GM12878 (cell line): ENCODE data around the gene MTNR1A. TPM values are rescaled to one million over a fixed set of nuclear protein-coding genes. Genes with fewer than 3 reads are reported as not detected.

ENCODE experiments used
- ATAC-seq: fragments of 200-7000 bp; cut with Tn5 transposase; 3 replicates; pipeline ENCODE4 v1.9.1; 2020; ENCODE audit warnings: mild to moderate bottlenecking, moderate library complexity
- BruUV-seq: library from RNA; stranded (reverse); fragments of 400-500 nt; replicated peaks from 2 replicates; lab custom pipeline; 2021; lab: Mats Ljungman, UMichigan
- CTCF ChIA-PET: fragments of 300-600 bp; sonication (Branson Sonifier 250); formaldehyde crosslinking; extraction: SDS; loops from one replicate; lab custom pipeline; 2021; ENCODE audit warnings: inconsistent platforms; lab: Yijun Ruan, JAX
- POLR2A ChIA-PET: fragments of 350-600 bp; formaldehyde crosslinking; extraction: SDS; loops from one replicate; lab custom pipeline; 2021; ENCODE audit warnings: inconsistent platforms; lab: Charles Lee
- RAD21 ChIA-PET: fragments of 300-600 bp; sonication (Branson Sonifier 250); formaldehyde crosslinking; loops from one replicate; lab custom pipeline; 2023; ENCODE audit warnings: antibody characterized with exemption; ENCODE audit not compliant: unreplicated experiment; lab: Charles Lee
- SMC1A ChIA-PET: fragments of 300-600 bp; sonication (Branson Sonifier 250); formaldehyde crosslinking; loops from one replicate; lab custom pipeline; 2023; ENCODE audit not compliant: unreplicated experiment, uncharacterized antibody; lab: Charles Lee
- DNase-seq: peaks from one replicate; pipeline ENCODE4 v3.0.0-alpha.2; 2011; ENCODE audit warnings: low read depth, low spot score
- FAIRE-seq: peaks from 3 replicates; lab custom pipeline; 2011; peaks lifted over from hg19 to GRCh38; lab: Jason Lieb, UNC
- H2AFZ ChIP-seq: 2 replicates; pipeline ENCODE4 v1.6.0; 2011; ENCODE audit warnings: low read depth, low read length, control low read depth; ENCODE audit not compliant: control insufficient read depth
- H3K27ac ChIP-seq: 2 replicates; pipeline ENCODE4 v1.5.1; 2011; ENCODE audit warnings: control low read depth; ENCODE audit not compliant: control insufficient read depth, insufficient read depth
- H3K27me3 ChIP-seq, 2 experiments: replicated peaks in 1 of 2; 2 replicates each; pipeline versions ENCODE4 v1.6.0 to v1.6.1; 2011; ENCODE audit warnings: low read length in 1 of 2; ENCODE audit not compliant: control insufficient read depth in 2 of 2, insufficient read depth in 2 of 2
- H3K36me3 ChIP-seq, 2 experiments: 2 replicates each; pipeline ENCODE4 v1.5.1; 2011; ENCODE audit warnings: low read length in 1 of 2; ENCODE audit not compliant: control insufficient read depth in 2 of 2, insufficient read depth in 2 of 2
- H3K4me1 ChIP-seq: 2 replicates; pipeline ENCODE4 v1.6.1; 2011; ENCODE audit warnings: mild to moderate bottlenecking, low read length, moderate library complexity, mixed read lengths; ENCODE audit not compliant: control insufficient read depth, insufficient read depth
- H3K4me2 ChIP-seq: 2 replicates; pipeline ENCODE4 v1.6.0; 2011; ENCODE audit warnings: control low read depth; ENCODE audit not compliant: control insufficient read depth, insufficient read depth
- H3K4me3 ChIP-seq: fragments of 200-600 bp; sonication (generic); 2 replicates; pipeline ENCODE4 v1.5.1; 2016
- H3K79me2 ChIP-seq: 2 replicates; pipeline ENCODE4 v1.6.0; 2011; ENCODE audit warnings: low read length; ENCODE audit not compliant: control insufficient read depth, insufficient read depth
- H3K9ac ChIP-seq: 2 replicates; pipeline ENCODE4 v1.8.0; 2011; ENCODE audit warnings: low read length, control low read depth, mixed read lengths; ENCODE audit not compliant: control insufficient read depth, insufficient read depth
- H3K9me3 ChIP-seq: replicated peaks from 3 replicates; pipeline ENCODE4 v1.5.1; 2011; ENCODE audit warnings: mild to moderate bottlenecking, low read length; ENCODE audit not compliant: control insufficient read depth, insufficient read depth
- H4K20me1 ChIP-seq: 2 replicates; pipeline ENCODE4 v1.6.0; 2011; ENCODE audit not compliant: control insufficient read depth, insufficient read depth
- ASH2L ChIP-seq: fragments of 300-600, 200-600 bp; sonication (generic); IDR thresholded peaks from 2 replicates; pipeline ENCODE4 v1.6.1; 2017; ENCODE audit warnings: low read depth, mild to moderate bottlenecking, borderline replicate concordance
- BCL11A ChIP-seq: IDR thresholded peaks from 2 replicates; pipeline ENCODE4 v1.6.1; 2011; ENCODE audit warnings: low read depth, low read length
- CEBPB ChIP-seq, 2 experiments: fragments of 150-350 bp in 1 of 2; IDR thresholded peaks; 2 replicates each; pipeline ENCODE4 v1.6.1; 2012 to 2014; ENCODE audit warnings: low read depth in 2 of 2, low read length in 2 of 2, borderline replicate concordance in 1 of 2, inconsistent platforms in 1 of 2
- E4F1 ChIP-seq: fragments of 450-650 bp; IDR thresholded peaks from 2 replicates; pipeline ENCODE4 v1.6.1; 2018; ENCODE audit warnings: borderline replicate concordance, mild to moderate bottlenecking; ENCODE audit not compliant: partially characterized antibody
- EGR1 ChIP-seq, 2 experiments: IDR thresholded peaks; 1 replicate in 1 of 2; 2 replicates in 1 of 2; pipeline ENCODE4 v1.6.1; 2011 to 2012; ENCODE audit warnings: low read depth in 2 of 2, low read length in 2 of 2, borderline replicate concordance in 1 of 2, mild to moderate bottlenecking in 1 of 2, moderate library complexity in 1 of 2
- EP300 ChIP-seq, 2 experiments: fragments of 150-350 bp in 1 of 2; IDR thresholded peaks; 2 replicates each; pipeline ENCODE4 v1.6.1; 2011 to 2012; ENCODE audit warnings: low read depth in 2 of 2, low read length in 2 of 2, borderline replicate concordance in 1 of 2, improper control_type of control experiment in 1 of 2, inconsistent platforms in 1 of 2; ENCODE audit not compliant: control insufficient read depth in 1 of 2
- IKZF1 ChIP-seq: fragments of 450-650 bp; conservative IDR thresholded peaks from 2 replicates; pipeline ENCODE4 v1.6.1; 2017; ENCODE audit warnings: antibody characterized with exemption, mild to moderate bottlenecking
- IRF5 ChIP-seq: fragments of 450-650 bp; IDR thresholded peaks from 2 replicates; pipeline ENCODE4 v1.6.1; 2017; ENCODE audit warnings: borderline replicate concordance
- JUNB ChIP-seq: IDR thresholded peaks from 2 replicates; pipeline ENCODE4 v1.6.1; 2016; ENCODE audit warnings: antibody characterized with exemption, mild to moderate bottlenecking
- MYB ChIP-seq: fragments of 150-350 bp; IDR thresholded peaks from 2 replicates; pipeline ENCODE4 v1.6.1; 2014; ENCODE audit warnings: mild to moderate bottlenecking, low read depth, low read length, borderline replicate concordance
- POLR2AphosphoS2 ChIP-seq: IDR thresholded peaks from 2 replicates; pipeline ENCODE4 v1.6.1; 2011; ENCODE audit warnings: low read depth, mild to moderate bottlenecking, low read length, improper control_type of control experiment, moderate library complexity
- SMAD5 ChIP-seq: IDR thresholded peaks from 2 replicates; pipeline ENCODE4 v1.6.1; 2016; ENCODE audit warnings: antibody characterized with exemption, low read depth
- SMC3 ChIP-seq: IDR thresholded peaks from 2 replicates; pipeline ENCODE4 v1.6.1; 2011; ENCODE audit warnings: low read length, improper control_type of control experiment, borderline replicate concordance
- STAT1 ChIP-seq: fragments of 450-650 bp; conservative IDR thresholded peaks from 2 replicates; pipeline ENCODE4 v1.6.1; 2014; ENCODE audit warnings: antibody characterized with exemption, mild to moderate bottlenecking
- USF1 ChIP-seq: IDR thresholded peaks from 2 replicates; pipeline ENCODE4 v1.6.1; 2011; ENCODE audit warnings: borderline replicate concordance, low read depth, mild to moderate bottlenecking, moderate library complexity, mixed read lengths, low read length; ENCODE audit not compliant: insufficient read depth; ENCODE audit errors: extremely low read length
- ZNF274 ChIP-seq: IDR thresholded peaks from one replicate; pipeline ENCODE4 v1.8.0; 2011; ENCODE audit not compliant: insufficient read length, insufficient read depth
- WGBS: methylation state at CpG from one replicate; pipeline ENCODE4 v1.1.6; 2016; ENCODE audit warnings: low lambda C conversion rate; ENCODE audit not compliant: insufficient replicate concordance, insufficient coverage; ENCODE audit errors: missing lambda C conversion rate; 5-methylcytosine and 5-hydroxymethylcytosine counted together
- in situ Hi-C: fragments of 300-500 bp; cut with MboI; formaldehyde crosslinking; loops from 9 replicates; pipeline ENCODE4 v1.14.3; 2018; ENCODE audit warnings: mixed read lengths
- intact Hi-C: fragments of 100-400 bp; cut with micrococcal nuclease; formaldehyde crosslinking; loops from one replicate; pipeline ENCODE4 v1.14.2; 2022; ENCODE audit not compliant: unreplicated experiment
- polyA plus RNA-seq, 11 experiments: library from polyadenylated mRNA; depleted of rRNA in 4 of 11; unstranded in 6 of 11; stranded (reverse) in 5 of 11; fragments of >200 nt; fragmentation: Nextera tagmentation in 4 of 11; fragmentation: Illumina TruSeq in 1 of 11; extraction: Ambion mirVana in 4 of 11; extraction: Trizol in 1 of 11; gene quantifications; 1 replicate in 1 of 11; 2 replicates in 10 of 11; pipeline versions ENCODE4 v1.2.1 to v1.2.3, GENCODE V29; 2011 to 2016; ENCODE audit warnings: inconsistent platforms in 2 of 11, missing spikeins in 2 of 11, low read depth in 1 of 11
- total RNA-seq, 4 experiments: library from RNA; depleted of rRNA in 3 of 4; stranded (reverse); fragments of >200 nt in 3 of 4; fragmentation: Illumina TruSeq in 1 of 4; extraction: Trizol in 1 of 4; gene quantifications; 2 replicates each; pipeline versions ENCODE4 v1.2.1 to v1.2.3, GENCODE V29; 2013 to 2021
- TF ChIP-seq, protein P1 (sequence below): fragments of 450-650 bp; IDR thresholded peaks from 2 replicates; pipeline ENCODE4 v1.6.1; 2017; ENCODE audit warnings: mild to moderate bottlenecking

Gene MTNR1A
- total and polyA plus RNA-seq, 10 of the 15 experiments (the other 5 are each of a cell fraction or from before 2014, with no cell fraction given), result 0.14 TPM; not detected in 9

DNA sequence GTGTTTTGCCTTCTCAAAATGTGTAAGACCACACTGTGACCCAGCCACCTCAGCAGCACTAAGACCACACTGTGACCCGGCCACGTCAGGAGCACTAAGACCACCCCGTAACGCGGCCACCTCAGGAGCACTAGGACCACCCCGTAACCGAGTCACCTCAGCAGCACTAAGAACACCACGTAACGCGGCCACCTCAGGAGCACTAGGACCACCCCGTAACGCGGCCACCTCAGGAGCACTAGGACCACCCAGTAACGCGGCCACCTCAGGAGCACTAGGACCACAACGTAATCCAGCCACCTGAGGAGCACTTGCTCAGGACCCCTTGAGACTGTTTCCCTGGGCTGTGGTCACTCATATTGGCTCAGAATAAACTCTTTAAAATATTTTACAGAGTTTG, 71.7 kb downstream of the MTNR1A start:
- Histone ChIP-seq H3K4me3 (no peak overlapping the region), H3K9me3 (no peaks in the 10 kb centered on the region; the same call in 2 of the 3 replicates), H3K27ac (no peak overlapping the region), H3K4me1 (no peaks in the 10 kb centered on the region), H2AFZ (no peak overlapping the region), H3K4me2 (no peak overlapping the region), H3K36me3 (no peaks in the 10 kb centered on the region), H4K20me1 (no peaks in the 10 kb centered on the region), H3K9ac (no peak overlapping the region), H3K27me3 (no peaks in the 10 kb centered on the region), H3K79me2 (no peaks in the 10 kb centered on the region)
- SMC1A ChIA-PET, result no interaction called here
- TF ChIP-seq POLR2AphosphoS2, result no peak
- no peak for TF ChIP-seq SMC3
- no peak for TF ChIP-seq ASH2L
- TF ChIP-seq EGR1 (IDR thresholded peaks at IDR 0.05; ENCODE audit: borderline replicate concordance in 1 of 2, low read depth in 2 of 2, low read length in 2 of 2), result no peak
- no peak for TF ChIP-seq JUNB
- TF ChIP-seq STAT1, result no peak
- no peak for TF ChIP-seq ZNF274
- no peak for TF ChIP-seq EP300 (IDR thresholded peaks at IDR 0.05; ENCODE audit: borderline replicate concordance in 1 of 2, control insufficient read depth in 1 of 2, low read depth in 2 of 2, low read length in 2 of 2)
- no peak for TF ChIP-seq CEBPB (IDR thresholded peaks at IDR 0.05; ENCODE audit: borderline replicate concordance in 1 of 2, low read depth in 2 of 2, low read length in 2 of 2)
- no peak for TF ChIP-seq USF1
- TF ChIP-seq SMAD5, result no peak
- no peak for TF ChIP-seq E4F1
- TF ChIP-seq MYB, result no peak
- no peak for TF ChIP-seq IRF5
- TF ChIP-seq, protein P1, sequence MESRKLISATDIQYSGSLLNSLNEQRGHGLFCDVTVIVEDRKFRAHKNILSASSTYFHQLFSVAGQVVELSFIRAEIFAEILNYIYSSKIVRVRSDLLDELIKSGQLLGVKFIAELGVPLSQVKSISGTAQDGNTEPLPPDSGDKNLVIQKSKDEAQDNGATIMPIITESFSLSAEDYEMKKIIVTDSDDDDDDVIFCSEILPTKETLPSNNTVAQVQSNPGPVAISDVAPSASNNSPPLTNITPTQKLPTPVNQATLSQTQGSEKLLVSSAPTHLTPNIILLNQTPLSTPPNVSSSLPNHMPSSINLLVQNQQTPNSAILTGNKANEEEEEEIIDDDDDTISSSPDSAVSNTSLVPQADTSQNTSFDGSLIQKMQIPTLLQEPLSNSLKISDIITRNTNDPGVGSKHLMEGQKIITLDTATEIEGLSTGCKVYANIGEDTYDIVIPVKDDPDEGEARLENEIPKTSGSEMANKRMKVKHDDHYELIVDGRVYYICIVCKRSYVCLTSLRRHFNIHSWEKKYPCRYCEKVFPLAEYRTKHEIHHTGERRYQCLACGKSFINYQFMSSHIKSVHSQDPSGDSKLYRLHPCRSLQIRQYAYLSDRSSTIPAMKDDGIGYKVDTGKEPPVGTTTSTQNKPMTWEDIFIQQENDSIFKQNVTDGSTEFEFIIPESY, result no peak
- no peak for TF ChIP-seq BCL11A
- TF ChIP-seq IKZF1, result no peak
- ATAC-seq, result no peak
- CTCF ChIA-PET, result no interaction called here
- DNase-seq, result no peak
- intact Hi-C loops (no loop called here), in situ Hi-C loops (no loop called here)
- WGBS, result 93% methylated on average over 16 of the region's 16 CpGs
- no peak for FAIRE-seq
- POLR2A ChIA-PET, result no interaction called here
- no TSS peak for BruUV-seq
- RAD21 ChIA-PET, result no interaction called here
